HG02588 (cell line): ENCODE measurements around the gene USP21.

Source experiments
- ATAC-seq: cut with Tn5 transposase; IDR thresholded peaks from one replicate; pipeline ENCODE4 v1.9.1; 2021; ENCODE audit warnings: mild to moderate bottlenecking, moderate library complexity; ENCODE audit not compliant: unreplicated experiment

The USP21 gene

GRCh38 chr1:161190962-161191521, 31.7 kb downstream of the USP21 start:
- ATAC-seq = no peak

- ATAC-seq = no peak
Measured at GRCh38 chr1:161191971-161192370, 32.7 kb downstream of the USP21 start.

- ATAC-seq = peak; percentile 60
Measured at GRCh38 chr1:161192476-161193465, 33.5 kb downstream of the USP21 start.

GRCh38 chr1:161193561-161194235, 34.4 kb downstream of the USP21 start:
- no peak for ATAC-seq

- no peak for ATAC-seq
Measured at GRCh38 chr1:161195171-161195570, 35.9 kb downstream of the USP21 start.

GRCh38 chr1:161196111-161196510, 36.8 kb downstream of the USP21 start:
- no peak for ATAC-seq

GRCh38 chr1:161196521-161197451, 37.5 kb downstream of the USP21 start:
- no peak for ATAC-seq

GRCh38 chr1:161197560-161198193, 38.4 kb downstream of the USP21 start:
- ATAC-seq = no peak

GRCh38 chr1:161198194-161198896, 39.0 kb downstream of the USP21 start:
- no peak for ATAC-seq

GRCh38 chr1:161198897-161199431, 39.7 kb downstream of the USP21 start, which contains the start of gene ADAMTS4:
Gene ADAMTS4 (minus strand): TSS chr1:161199054. CDS start chr1:161198627, 427 bp downstream.
- no peak for ATAC-seq

- ATAC-seq = no peak
Measured at GRCh38 chr1:161199506-161200139, 40.3 kb downstream of the USP21 start.

- ATAC-seq = no peak
Measured at GRCh38 chr1:161200421-161200991, 41.2 kb downstream of the USP21 start.

GRCh38 chr1:161200992-161201835, 41.9 kb downstream of the USP21 start:
- no peak for ATAC-seq

- peak; percentile 92 for ATAC-seq
Measured at GRCh38 chr1:161201836-161202712, 42.8 kb downstream of the USP21 start, which contains the start of gene NDUFS2. Gene NDUFS2 (plus strand): TSS chr1:161202367. CDS start chr1:161202386, 19 bp downstream.

- ATAC-seq = no peak
Measured at GRCh38 chr1:161206411-161207140, 47.3 kb downstream of the USP21 start.

GRCh38 chr1:161207173-161207572, 47.9 kb downstream of the USP21 start:
- ATAC-seq = no peak
